HG02885 (cell line): ENCODE results near the gene CADPS2.

ENCODE experiments used
- ATAC-seq: cut with Tn5 transposase; IDR thresholded peaks from one replicate; pipeline ENCODE4 v1.9.1; 2021; ENCODE audit warnings: mild to moderate bottlenecking; ENCODE audit not compliant: unreplicated experiment, poor library complexity

Gene CADPS2

GRCh38 chr7:122340427-122340826 is 545.8 kb downstream of the CADPS2 start:
- ATAC-seq: no peak

DNA sequence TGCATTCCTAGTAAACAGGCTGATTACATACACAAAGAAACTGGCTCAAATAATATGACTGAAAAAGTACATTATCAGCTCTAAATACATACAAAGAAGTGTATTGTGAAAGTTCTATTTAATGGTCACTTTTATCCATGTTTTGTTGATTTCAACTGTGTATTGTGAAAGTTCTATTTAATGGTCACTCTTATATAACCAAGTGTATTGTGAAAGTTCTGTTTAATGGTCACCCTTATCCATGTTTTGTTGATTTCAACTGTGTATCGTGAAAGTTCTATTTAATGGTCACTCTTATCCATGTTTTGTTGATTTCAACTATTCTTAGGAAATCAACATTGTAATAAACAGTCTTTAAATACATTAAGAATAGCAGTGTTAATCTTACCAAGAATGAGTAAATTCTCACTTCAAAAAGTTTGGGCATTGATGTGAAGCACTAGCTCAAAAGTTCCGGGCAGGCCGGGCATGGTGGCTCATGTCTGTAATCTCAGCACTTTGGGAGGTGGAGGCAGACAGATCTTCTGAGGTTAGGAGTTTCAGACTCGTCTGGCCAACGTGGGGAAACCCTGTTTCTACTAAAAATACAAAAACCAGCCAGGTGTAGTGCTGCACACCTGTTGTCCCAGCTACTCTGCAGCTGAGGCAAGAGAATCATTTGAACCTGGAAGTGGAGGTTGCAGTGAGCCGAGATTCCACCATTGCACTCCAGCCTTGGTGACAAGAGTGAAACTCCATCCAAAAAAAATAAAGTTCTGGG is 546.9 kb downstream of the CADPS2 start:
- ATAC-seq: no peak

DNA sequence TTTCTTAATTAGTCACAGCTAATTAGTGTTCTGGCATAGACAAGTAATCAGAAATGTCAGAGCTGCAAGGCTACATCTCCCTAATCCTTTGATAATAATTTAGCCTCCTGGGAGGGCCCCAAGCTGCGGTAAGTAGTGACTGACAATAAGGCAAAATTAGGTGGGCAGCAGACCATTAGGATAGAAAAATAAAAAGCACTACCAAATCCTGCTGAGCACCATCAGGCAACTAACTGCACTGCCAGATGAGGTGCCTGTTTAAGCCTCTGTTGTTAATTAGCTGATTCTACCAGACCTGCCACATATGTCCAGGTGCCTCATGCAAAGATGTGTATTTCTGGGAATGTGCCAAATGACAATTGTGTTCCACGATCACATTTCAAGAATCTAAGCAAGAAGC is 549.2 kb downstream of the CADPS2 start:
- no peak for ATAC-seq

DNA sequence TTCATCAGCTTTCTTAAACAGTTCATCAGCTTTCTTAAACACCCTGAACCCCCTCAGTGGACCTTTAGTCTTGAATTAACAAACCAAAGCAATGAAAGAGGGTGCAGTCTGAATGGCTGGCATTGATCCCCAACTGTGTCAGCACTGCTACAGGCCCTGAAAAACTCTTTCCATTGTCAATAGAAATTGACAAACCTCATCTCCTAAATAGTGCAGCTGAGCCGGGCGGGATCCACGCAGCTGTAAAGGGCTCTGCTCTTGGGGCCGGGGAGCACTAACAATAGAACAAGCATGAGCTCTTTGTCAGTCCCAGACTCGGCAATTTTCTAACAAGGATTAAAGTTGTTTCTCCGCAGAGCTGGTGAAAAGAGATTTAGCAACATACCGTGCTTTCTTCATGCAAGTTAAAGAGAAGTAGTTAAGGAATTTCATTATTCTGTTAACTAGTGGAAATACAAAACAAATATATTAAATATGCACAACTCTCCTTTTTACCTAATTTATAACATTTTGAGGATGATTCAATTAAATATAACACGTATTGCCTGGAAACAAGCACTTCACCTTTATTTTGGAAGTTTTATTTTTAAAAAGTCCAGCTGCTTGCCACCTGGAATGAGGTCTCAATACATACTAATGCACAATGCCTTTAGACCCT is 557.0 kb downstream of the CADPS2 start:
- ATAC-seq: no peak

DNA sequence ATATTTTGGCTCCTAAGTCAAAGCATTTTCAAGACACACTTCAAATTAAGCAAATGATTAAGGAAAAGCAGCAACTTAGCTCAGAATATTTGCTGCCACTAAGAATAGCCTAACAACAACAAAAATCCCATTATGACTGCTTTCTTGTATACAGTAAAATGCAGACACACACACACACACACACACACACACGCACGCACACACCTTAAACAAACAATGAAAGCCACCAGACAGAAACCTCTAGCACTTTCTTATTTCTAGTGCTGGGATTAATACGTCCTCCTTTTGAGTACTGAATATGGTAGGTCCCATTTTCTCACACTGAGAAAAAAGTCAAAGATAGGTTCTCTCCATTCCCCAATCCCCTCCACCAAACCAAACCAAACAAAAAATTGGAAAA is 558.3 kb downstream of the CADPS2 start:
- no peak for ATAC-seq

- no peak for ATAC-seq
Measured at GRCh38 chr7:122316467-122317388, 569.5 kb downstream of the CADPS2 start.

GRCh38 chr7:122315507-122316466 is 570.5 kb downstream of the CADPS2 start:
- ATAC-seq: no peak

- ATAC-seq: no peak
Measured at GRCh38 chr7:122314284-122314683, 572.0 kb downstream of the CADPS2 start.

GRCh38 chr7:122312789-122313188 is 573.5 kb downstream of the CADPS2 start:
- ATAC-seq: no peak

GRCh38 chr7:122311734-122312450 is 574.4 kb downstream of the CADPS2 start:
- no peak for ATAC-seq

DNA sequence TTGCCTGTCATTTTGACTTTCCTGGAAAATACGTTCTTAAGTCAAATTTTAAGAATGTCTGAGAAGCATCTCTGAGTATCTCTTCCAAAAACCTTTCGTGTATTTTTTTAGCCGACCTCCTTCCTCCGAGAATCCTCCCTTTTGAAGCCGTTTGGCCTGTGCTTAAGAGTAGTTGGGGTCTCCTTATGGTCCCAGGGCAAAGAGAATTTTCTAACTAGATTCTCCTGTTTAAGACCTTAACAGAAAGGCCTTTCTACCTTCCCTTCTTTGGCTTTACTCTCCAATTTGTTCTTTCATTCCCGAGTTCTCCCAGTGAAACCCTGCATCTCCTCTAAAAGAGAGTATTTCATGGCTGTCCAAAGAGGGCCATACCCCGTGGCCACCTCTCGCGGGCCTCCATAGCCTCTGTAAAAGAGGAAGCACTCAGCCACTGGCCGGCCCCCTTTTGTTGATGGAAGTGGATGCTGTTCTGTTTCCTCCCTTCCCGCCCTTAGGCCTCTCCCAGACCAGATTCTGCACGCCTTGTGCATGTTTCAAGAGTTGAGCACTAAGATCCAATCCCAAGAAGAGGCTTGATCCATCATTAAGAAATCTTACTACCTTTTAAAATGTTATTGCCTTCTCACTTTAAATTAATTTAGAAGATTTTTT is 575.1 kb downstream of the CADPS2 start:
- ATAC-seq: no peak

DNA sequence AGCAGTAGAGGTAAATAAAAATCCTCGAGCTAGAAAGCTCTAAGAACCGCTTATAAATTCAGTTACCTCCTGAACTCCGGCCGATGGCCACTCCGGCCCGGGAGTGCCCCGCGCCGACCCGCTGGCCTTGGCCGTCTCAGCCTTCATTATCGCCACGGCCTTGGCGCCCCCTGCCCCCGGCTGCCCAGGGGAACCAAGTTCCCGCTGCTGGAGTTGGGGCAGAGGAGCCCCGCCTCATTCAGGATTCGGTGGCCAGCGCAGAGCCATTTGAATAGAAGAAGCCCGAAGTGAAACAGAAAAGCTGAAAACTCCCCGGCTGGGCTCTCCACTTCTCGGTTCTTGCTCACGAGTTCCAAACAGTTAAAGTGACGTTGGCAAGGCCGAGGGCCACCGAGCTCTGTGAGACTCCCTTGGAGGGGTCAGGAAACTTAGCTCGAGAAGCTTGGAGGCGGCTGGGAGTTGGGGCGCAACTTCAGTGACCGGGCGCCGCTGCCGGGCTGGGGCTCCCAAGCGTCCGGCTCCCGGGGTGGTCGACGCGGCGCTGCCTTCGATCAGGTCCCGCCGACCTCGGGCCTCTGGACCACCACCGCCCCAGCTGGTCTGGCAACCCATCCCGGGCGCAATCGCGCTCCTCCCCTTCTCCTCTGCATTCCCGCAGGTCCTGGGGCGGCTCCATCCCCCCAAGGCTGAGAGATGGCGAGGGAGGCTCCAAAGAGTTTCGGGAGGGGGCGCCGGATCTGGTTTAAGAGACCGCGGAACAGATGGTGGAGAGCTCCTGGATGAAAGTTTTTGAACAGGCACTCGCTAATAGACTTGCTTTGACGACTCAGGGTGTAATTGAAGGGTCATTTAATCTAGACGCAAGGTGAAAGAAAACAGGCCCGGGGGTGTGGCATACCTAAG is 575.9 kb downstream of the CADPS2 start:
- no peak for ATAC-seq

DNA sequence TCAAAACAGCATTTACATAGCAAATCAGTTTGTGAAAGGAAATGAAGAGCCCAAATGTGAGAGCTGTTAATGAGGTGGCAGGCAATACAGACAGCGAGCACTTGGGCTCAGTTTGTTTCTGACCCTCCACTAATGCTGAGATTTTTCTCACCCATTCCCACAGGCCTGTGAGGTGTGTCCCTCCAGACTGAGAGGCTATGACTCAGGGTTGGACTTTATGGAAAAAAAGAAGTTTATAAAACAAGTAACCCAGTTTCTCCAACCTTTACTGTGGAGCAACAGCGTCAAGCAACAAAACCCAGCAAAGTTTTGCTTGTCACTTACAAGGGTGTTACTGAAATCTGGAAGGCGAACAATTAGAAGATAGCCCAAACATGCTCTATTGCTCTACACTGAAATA is 576.8 kb downstream of the CADPS2 start:
- no peak for ATAC-seq

GRCh38 chr7:122307228-122307621 is 579.0 kb downstream of the CADPS2 start:
- no peak for ATAC-seq

GRCh38 chr7:122306320-122307227 is 579.7 kb downstream of the CADPS2 start:
- ATAC-seq: no peak

GRCh38 chr7:122305475-122306319 is 580.6 kb downstream of the CADPS2 start:
- no peak for ATAC-seq
